Fibroblast of lung (primary cell): ENCODE data around the gene MATN1. TPM values are rescaled to one million over a fixed set of nuclear protein-coding genes. Genes with fewer than 3 reads are reported as not detected.

Experiments used
- DNase-seq, 2 donors: peaks; one replicate each; pipeline versions ENCODE4 v3.0.0 to v3.0.0-alpha.2; 2010; ENCODE audit warnings: low read depth in 2 of 2
- H2AFZ ChIP-seq: 2 replicates; pipeline ENCODE4 v1.5.1; 2012; ENCODE audit warnings: low read length, control low read depth, inconsistent platforms
- H3K27ac ChIP-seq: 2 replicates; pipeline ENCODE4 v1.5.1; 2011; ENCODE audit warnings: low read length, control low read depth; ENCODE audit not compliant: insufficient read depth
- H3K27me3 ChIP-seq: 2 replicates; pipeline ENCODE4 v1.5.1; 2011; ENCODE audit warnings: mild to moderate bottlenecking, low read length; ENCODE audit not compliant: control insufficient read depth, insufficient read depth
- H3K36me3 ChIP-seq: 2 replicates; pipeline ENCODE4 v1.5.1; 2011; ENCODE audit warnings: low read length; ENCODE audit not compliant: control insufficient read depth, insufficient read depth
- H3K4me1 ChIP-seq: 2 replicates; pipeline ENCODE4 v1.5.1; 2011; ENCODE audit warnings: low read length; ENCODE audit not compliant: control insufficient read depth, insufficient read depth; ENCODE audit errors: extremely low read depth
- H3K4me2 ChIP-seq: 2 replicates; pipeline ENCODE4 v1.5.1; 2011; ENCODE audit warnings: low read length, control low read depth; ENCODE audit not compliant: insufficient read depth; ENCODE audit errors: extremely low read depth
- H3K4me3 ChIP-seq, 4 experiments: fragments of 200-600 bp in 1 of 4; sonication (generic) in 1 of 4; replicated peaks in 1 of 4; 2 replicates each; pipeline ENCODE4 v1.5.1; 2011 to 2016; ENCODE audit warnings: low read length in 4 of 4, low read depth in 3 of 4, mild to moderate bottlenecking in 3 of 4, control low read depth in 2 of 4, inconsistent platforms in 1 of 4, mixed read lengths in 1 of 4; ENCODE audit not compliant: insufficient read depth in 1 of 4; ENCODE audit errors: control extremely low read depth in 1 of 4
- H3K79me2 ChIP-seq: 2 replicates; pipeline ENCODE4 v1.5.1; 2012; ENCODE audit warnings: mild to moderate bottlenecking, low read length, inconsistent platforms; ENCODE audit not compliant: control insufficient read depth, insufficient read depth
- H3K9ac ChIP-seq: 2 replicates; pipeline ENCODE4 v1.5.1; 2011; ENCODE audit warnings: mild to moderate bottlenecking, low read length, control low read depth; ENCODE audit not compliant: insufficient read depth
- H3K9me3 ChIP-seq: 2 replicates; pipeline ENCODE4 v1.5.1; 2012; ENCODE audit warnings: low read depth, low read length; ENCODE audit not compliant: control insufficient read depth, insufficient read depth
- H4K20me1 ChIP-seq: 2 replicates; pipeline ENCODE4 v1.5.1; 2011; ENCODE audit warnings: low read length; ENCODE audit not compliant: control insufficient read depth, insufficient read depth; ENCODE audit errors: extremely low read depth
- EZH2 ChIP-seq: IDR thresholded peaks from 2 replicates; pipeline ENCODE4 v1.5.1; 2012; ENCODE audit warnings: low read length, control low read depth, mild to moderate bottlenecking; ENCODE audit errors: missing control alignments
- polyA plus RNA-seq, 2 donors: library from polyadenylated mRNA; depleted of rRNA in 1 of 2; stranded (reverse) in 1 of 2; unstranded in 1 of 2; fragments of >200 nt; gene quantifications; 2 replicates each; pipeline ENCODE4 v1.2.1, GENCODE V29; 2011 to 2012; ENCODE audit warnings: missing spikeins in 1 of 2
- total RNA-seq: library from RNA; depleted of rRNA; stranded (reverse); fragments of >200 nt; gene quantifications from 2 replicates; pipeline ENCODE4 v1.2.1, GENCODE V29; 2014
- TF ChIP-seq, protein P1 (sequence below), 2 donors: IDR thresholded peaks in 1 of 2; conservative IDR thresholded peaks in 1 of 2; 1 replicate in 1 of 2; 2 replicates in 1 of 2; pipeline ENCODE4 v1.5.1; 2011 to 2012; ENCODE audit warnings: low read length in 2 of 2, control low read depth in 1 of 2, inconsistent platforms in 1 of 2, low read depth in 1 of 2, mild to moderate bottlenecking in 1 of 2

Gene MATN1
- total and polyA plus RNA-seq, 2 donors (not counting 1 experiment from before 2014, with no cell fraction given) = not detected

DNA sequence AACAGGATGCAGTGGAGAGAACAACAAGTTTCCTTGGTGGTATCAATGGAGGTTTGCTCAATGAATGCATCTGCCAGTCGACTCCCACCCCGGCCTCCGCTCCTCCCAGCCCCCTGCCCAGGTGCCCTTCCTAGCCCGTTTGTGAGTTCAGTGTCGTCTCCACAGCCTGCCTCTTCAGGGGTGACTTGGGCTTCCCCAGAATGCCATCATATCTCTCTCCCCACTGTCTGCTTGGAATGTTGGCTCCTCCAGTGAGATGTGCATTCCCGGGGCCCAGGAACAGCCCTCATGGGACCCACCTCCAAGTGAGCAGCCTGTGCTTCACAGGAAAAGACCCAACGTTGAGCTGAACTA lies 30.5 kb downstream of the MATN1 start:
- Histone ChIP-seq H3K9ac (no peak overlapping the region), H3K4me1 (no peaks in the 10 kb centered on the region), H3K36me3 (no peaks in the 10 kb centered on the region), H3K27me3 (no peaks in the 10 kb centered on the region), H3K4me2 (no peak overlapping the region), H2AFZ (no peak overlapping the region), H3K9me3 (no peaks in the 10 kb centered on the region), H4K20me1 (no peaks in the 10 kb centered on the region), H3K4me3 (no peak overlapping the region), H3K79me2 (no peaks in the 10 kb centered on the region), H3K27ac (no peak overlapping the region)
- TF ChIP-seq EZH2 = no peak
- TF ChIP-seq, protein P1, sequence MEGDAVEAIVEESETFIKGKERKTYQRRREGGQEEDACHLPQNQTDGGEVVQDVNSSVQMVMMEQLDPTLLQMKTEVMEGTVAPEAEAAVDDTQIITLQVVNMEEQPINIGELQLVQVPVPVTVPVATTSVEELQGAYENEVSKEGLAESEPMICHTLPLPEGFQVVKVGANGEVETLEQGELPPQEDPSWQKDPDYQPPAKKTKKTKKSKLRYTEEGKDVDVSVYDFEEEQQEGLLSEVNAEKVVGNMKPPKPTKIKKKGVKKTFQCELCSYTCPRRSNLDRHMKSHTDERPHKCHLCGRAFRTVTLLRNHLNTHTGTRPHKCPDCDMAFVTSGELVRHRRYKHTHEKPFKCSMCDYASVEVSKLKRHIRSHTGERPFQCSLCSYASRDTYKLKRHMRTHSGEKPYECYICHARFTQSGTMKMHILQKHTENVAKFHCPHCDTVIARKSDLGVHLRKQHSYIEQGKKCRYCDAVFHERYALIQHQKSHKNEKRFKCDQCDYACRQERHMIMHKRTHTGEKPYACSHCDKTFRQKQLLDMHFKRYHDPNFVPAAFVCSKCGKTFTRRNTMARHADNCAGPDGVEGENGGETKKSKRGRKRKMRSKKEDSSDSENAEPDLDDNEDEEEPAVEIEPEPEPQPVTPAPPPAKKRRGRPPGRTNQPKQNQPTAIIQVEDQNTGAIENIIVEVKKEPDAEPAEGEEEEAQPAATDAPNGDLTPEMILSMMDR (conservative IDR thresholded peaks at IDR 0.05 in 1 of 2, IDR thresholded peaks at IDR 0.05 in 1 of 2; ENCODE audit: low read depth in 1 of 2, low read length in 2 of 2) = no peak
- DNase-seq = no peak

DNA sequence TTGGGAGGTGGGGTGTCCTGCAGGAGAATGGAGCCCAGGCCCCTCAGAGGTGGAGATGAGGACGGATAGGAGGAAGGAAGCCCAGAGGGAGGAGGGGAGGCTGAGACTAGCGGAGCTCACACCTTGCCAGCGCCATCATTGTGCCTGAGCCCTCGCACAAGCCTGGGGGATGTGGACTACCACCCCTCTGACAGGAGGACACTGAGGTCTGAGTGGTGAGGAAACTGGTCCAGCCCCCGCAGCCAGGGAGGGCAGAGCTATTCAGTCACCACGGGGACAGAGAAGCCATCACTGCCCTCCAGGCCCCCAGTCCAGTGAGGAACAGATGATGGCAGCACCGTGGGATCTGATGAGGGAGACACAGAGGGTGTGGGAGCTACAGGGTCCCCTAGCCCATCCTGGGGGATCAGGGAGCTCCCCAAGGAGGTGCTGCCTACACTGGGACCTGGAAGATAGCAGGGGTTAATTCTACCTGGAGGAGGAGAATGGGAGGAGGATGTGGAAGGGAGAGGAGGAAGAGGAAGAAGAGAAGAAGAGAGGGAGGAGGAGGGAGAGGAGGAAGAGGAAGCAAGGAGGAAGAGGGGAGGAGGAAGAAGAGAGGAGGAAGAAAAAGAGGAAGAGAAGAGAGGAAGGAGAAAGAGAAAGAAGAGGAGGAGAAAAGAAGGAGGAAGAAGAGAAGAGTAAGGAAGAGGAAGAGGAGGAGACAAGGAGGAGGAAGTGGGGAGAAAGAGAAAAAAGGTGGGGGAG lies 31.0 kb downstream of the MATN1 start:
- Histone ChIP-seq H3K4me2 (no peak overlapping the region), H3K79me2 (no peaks in the 10 kb centered on the region), H3K27ac (no peak overlapping the region), H2AFZ (no peak overlapping the region), H4K20me1 (no peaks in the 10 kb centered on the region), H3K4me1 (no peaks in the 10 kb centered on the region), H3K27me3 (no peaks in the 10 kb centered on the region), H3K36me3 (no peaks in the 10 kb centered on the region), H3K9me3 (no peaks in the 10 kb centered on the region), H3K9ac (no peak overlapping the region), H3K4me3 (no peak overlapping the region)
- no peak for DNase-seq
- no peak for TF ChIP-seq EZH2
- TF ChIP-seq, protein P1 (conservative IDR thresholded peaks at IDR 0.05 in 1 of 2, IDR thresholded peaks at IDR 0.05 in 1 of 2; ENCODE audit: low read depth in 1 of 2, low read length in 2 of 2) = no peak

DNA sequence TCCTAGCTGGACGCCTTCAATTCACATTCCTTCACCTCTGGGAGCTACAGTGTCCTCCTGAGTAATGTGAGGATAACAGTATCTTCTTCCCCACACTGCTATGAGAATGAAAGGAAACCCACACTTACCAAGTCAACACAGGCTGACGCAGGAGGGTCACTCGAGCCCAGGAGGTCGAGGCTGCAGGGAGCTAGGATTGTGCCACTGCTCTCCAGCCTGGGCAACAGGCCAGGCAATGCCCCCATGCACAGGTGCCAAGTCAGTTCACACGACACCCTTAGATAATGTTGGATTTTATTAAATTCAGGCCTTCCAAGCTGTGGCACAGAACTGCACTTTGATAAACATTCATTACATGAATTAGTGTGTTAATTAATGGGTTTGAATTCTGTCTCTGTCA lies 31.9 kb downstream of the MATN1 start:
- H3K4me2 ChIP-seq = no peak overlapping the region
- H3K9me3 ChIP-seq = no peaks in the 10 kb centered on the region
- TF ChIP-seq, protein P1 (conservative IDR thresholded peaks at IDR 0.05 in 1 of 2, IDR thresholded peaks at IDR 0.05 in 1 of 2; ENCODE audit: low read depth in 1 of 2, low read length in 2 of 2) = no peak
- no peak for TF ChIP-seq EZH2
- DNase-seq = peak in 1 of 2 donors; percentile 5
- no peak overlapping the region for H3K4me3 ChIP-seq
- no peaks in the 10 kb centered on the region for H3K27me3 ChIP-seq
- no peaks in the 10 kb centered on the region for H3K4me1 ChIP-seq
- no peak overlapping the region for H3K27ac ChIP-seq
- no peaks in the 10 kb centered on the region for H3K79me2 ChIP-seq
- H3K36me3 ChIP-seq = no peaks in the 10 kb centered on the region
- no peak overlapping the region for H2AFZ ChIP-seq
- no peak overlapping the region for H3K9ac ChIP-seq
- no peaks in the 10 kb centered on the region for H4K20me1 ChIP-seq
